ENCODE data around the gene FGB.

FGB gene

DNA sequence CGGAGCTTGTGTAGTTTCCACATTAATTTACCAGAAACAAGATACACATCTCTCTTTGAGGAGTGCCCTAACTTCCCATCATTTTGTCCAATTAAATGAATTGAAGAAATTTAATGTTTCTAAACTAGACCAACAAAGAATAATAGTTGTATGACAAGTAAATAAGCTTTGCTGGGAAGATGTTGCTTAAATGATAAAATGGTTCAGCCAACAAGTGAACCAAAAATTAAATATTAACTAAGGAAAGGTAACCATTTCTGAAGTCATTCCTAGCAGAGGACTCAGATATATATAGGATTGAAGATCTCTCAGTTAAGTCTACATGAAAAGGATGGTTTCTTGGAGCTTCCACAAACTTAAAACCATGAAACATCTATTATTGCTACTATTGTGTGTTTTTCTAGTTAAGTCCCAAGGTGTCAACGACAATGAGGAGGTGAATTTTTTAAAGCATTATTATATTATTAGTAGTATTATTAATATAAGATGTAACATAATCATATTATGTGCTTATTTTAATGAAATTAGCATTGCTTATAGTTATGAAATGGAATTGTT, at the start of gene FGB:
TSS of gene FGB (plus strand) at position 315 of the 558 bp plus-strand sequence. CDS start at position 323, 8 bp downstream.
- H3K9ac ChIP-seq = no peak within 1 kb of the TSS
- H3K4me1 ChIP-seq = no peaks in the 10 kb centered on the region
- no peak for TF ChIP-seq Cebpa-rat (IDR thresholded peaks at IDR 0.05)
- H3K9me3 ChIP-seq = no peaks in the 10 kb centered on the region
- no peaks in the 10 kb centered on the region for H4K20me1 ChIP-seq
- no peak within 1 kb of the TSS for H3K4me2 ChIP-seq
- H3K27me3 ChIP-seq = no peaks in the 10 kb centered on the region
- H3K4me3 ChIP-seq = no peak within 1 kb of the TSS
- H3K27ac ChIP-seq = no peak within 1 kb of the TSS
- H3K36me3 ChIP-seq = no peaks in the 10 kb centered on the region

DNA sequence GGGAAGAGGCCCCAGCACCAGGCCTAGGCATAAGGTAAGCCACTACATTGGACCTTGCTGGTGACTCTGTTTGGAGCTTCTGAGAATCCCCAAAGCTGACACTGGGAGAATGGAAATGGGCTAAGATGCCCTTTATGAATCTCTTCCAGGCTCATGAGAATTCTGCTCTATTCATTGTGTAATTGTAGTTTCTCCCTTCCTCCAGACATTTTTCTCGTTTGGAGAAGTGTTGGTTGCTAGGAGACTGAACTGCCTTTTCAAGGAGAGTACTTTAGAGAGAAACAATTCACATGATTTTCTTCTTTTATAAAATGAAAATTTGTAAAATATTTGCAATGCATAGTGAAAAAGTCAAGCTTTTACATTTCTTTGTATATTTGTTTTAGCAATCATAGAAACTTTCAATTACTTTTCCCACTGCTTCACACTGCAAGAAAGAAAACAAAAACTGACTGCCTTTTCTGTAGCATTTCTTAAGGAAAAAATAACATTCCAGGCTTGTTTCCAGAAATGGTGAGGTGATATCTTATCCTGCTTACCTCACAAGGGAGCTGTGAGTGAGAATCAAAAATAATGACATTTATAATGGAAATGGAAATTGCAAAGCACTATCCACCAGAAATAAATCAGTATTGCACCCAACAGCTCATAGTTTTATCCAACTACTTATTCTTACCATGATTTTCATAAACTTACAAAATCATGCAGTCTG, 46.3 kb upstream of the FGB start:
- H4K20me1 ChIP-seq = no peaks in the 10 kb centered on the region
- no peak overlapping the region for H3K27ac ChIP-seq
- no peak for TF ChIP-seq Cebpa-rat (IDR thresholded peaks at IDR 0.05)

GRCh38 chr4:154517591-154517990, 45.2 kb upstream of the FGB start:
- H3K4me1 ChIP-seq = no peaks in the 10 kb centered on the region
- H3K4me3 ChIP-seq = no peak overlapping the region
- no peak overlapping the region for H3K4me2 ChIP-seq
- no peak overlapping the region for H3K9ac ChIP-seq
- H3K27ac ChIP-seq = no peak overlapping the region
- no peaks in the 10 kb centered on the region for H4K20me1 ChIP-seq
- no peak for TF ChIP-seq Cebpa-rat (IDR thresholded peaks at IDR 0.05)
- no peaks in the 10 kb centered on the region for H3K27me3 ChIP-seq
- H3K9me3 ChIP-seq = peaks cover 14% of the 10 kb centered on the region
- no peaks in the 10 kb centered on the region for H3K36me3 ChIP-seq

More for the DNA sequence above, 46.3 kb upstream of the FGB start:
- H3K9ac ChIP-seq = no peak overlapping the region
- H3K27me3 ChIP-seq = no peaks in the 10 kb centered on the region
- peaks cover 14% of the 10 kb centered on the region for H3K9me3 ChIP-seq
- no peak overlapping the region for H3K4me3 ChIP-seq
- no peaks in the 10 kb centered on the region for H3K36me3 ChIP-seq
- no peaks in the 10 kb centered on the region for H3K4me1 ChIP-seq
- no peak overlapping the region for H3K4me2 ChIP-seq

- TF ChIP-seq Cebpa-rat (IDR thresholded peaks at IDR 0.05) = no peak
- H3K27me3 ChIP-seq = no peaks in the 10 kb centered on the region
- H3K4me3 ChIP-seq = no peak overlapping the region
- no peaks in the 10 kb centered on the region for H3K36me3 ChIP-seq
- H4K20me1 ChIP-seq = no peaks in the 10 kb centered on the region
- no peak overlapping the region for H3K4me2 ChIP-seq
- H3K27ac ChIP-seq = no peak overlapping the region
- H3K9ac ChIP-seq = no peak overlapping the region
- peaks cover 14% of the 10 kb centered on the region; the same call in 1 of the 2 replicates for H3K9me3 ChIP-seq
- no peaks in the 10 kb centered on the region for H3K4me1 ChIP-seq
Observed at GRCh38 chr4:154519214-154519613, 43.6 kb upstream of the FGB start.

- Histone ChIP-seq H3K9ac (no peak overlapping the region), H3K36me3 (no peaks in the 10 kb centered on the region), H3K27ac (no peak overlapping the region), H3K4me2 (no peak overlapping the region), H3K9me3 (peaks cover 10% of the 10 kb centered on the region; the same call in 1 of the 2 replicates), H3K4me1 (0 out of 2 replicates have a peak, but pooled peaks cover 8% of the 10 kb centered on the region), H4K20me1 (no peaks in the 10 kb centered on the region), H3K4me3 (no peak overlapping the region), H3K27me3 (no peaks in the 10 kb centered on the region)
- no peak for TF ChIP-seq Cebpa-rat (IDR thresholded peaks at IDR 0.05)
Observed at GRCh38 chr4:154521607-154522006, 41.2 kb upstream of the FGB start.

- Histone ChIP-seq H3K27me3 (no peaks in the 10 kb centered on the region), H3K27ac (no peak overlapping the region), H3K36me3 (no peaks in the 10 kb centered on the region), H3K9ac (no peak overlapping the region), H3K4me2 (no peak overlapping the region), H4K20me1 (no peaks in the 10 kb centered on the region), H3K9me3 (peaks cover 10% of the 10 kb centered on the region; the same call in 1 of the 2 replicates), H3K4me3 (no peak overlapping the region), H3K4me1 (0 out of 2 replicates have a peak, but pooled peaks cover 8% of the 10 kb centered on the region)
- TF ChIP-seq Cebpa-rat (IDR thresholded peaks at IDR 0.05) = peak; percentile 34; the same call in 1 of the 2 replicates
Observed at GRCh38 chr4:154526151-154526550, 36.7 kb upstream of the FGB start.

GRCh38 chr4:154527308-154527707, 35.5 kb upstream of the FGB start:
- Histone ChIP-seq H3K4me3 (no peak overlapping the region), H3K4me2 (no peak overlapping the region), H3K27ac (no peak overlapping the region), H4K20me1 (no peaks in the 10 kb centered on the region), H3K36me3 (no peaks in the 10 kb centered on the region), H3K27me3 (no peaks in the 10 kb centered on the region), H3K9me3 (peaks cover 10% of the 10 kb centered on the region; the same call in 1 of the 2 replicates), H3K4me1 (0 out of 2 replicates have a peak, but pooled peaks cover 8% of the 10 kb centered on the region), H3K9ac (no peak overlapping the region)
- TF ChIP-seq Cebpa-rat (IDR thresholded peaks at IDR 0.05) = no peak

- Histone ChIP-seq H3K4me3 (no peak overlapping the region), H3K27me3 (no peaks in the 10 kb centered on the region), H4K20me1 (no peaks in the 10 kb centered on the region), H3K27ac (no peak overlapping the region), H3K36me3 (no peaks in the 10 kb centered on the region), H3K9me3 (peaks cover 2% of the 10 kb centered on the region; the same call in 1 of the 2 replicates), H3K4me1 (0 out of 2 replicates have a peak, but pooled peaks cover 8% of the 10 kb centered on the region), H3K4me2 (no peak overlapping the region), H3K9ac (no peak overlapping the region)
- TF ChIP-seq Cebpa-rat (IDR thresholded peaks at IDR 0.05) = no peak
Observed at GRCh38 chr4:154528869-154529268, 33.9 kb upstream of the FGB start.

DNA sequence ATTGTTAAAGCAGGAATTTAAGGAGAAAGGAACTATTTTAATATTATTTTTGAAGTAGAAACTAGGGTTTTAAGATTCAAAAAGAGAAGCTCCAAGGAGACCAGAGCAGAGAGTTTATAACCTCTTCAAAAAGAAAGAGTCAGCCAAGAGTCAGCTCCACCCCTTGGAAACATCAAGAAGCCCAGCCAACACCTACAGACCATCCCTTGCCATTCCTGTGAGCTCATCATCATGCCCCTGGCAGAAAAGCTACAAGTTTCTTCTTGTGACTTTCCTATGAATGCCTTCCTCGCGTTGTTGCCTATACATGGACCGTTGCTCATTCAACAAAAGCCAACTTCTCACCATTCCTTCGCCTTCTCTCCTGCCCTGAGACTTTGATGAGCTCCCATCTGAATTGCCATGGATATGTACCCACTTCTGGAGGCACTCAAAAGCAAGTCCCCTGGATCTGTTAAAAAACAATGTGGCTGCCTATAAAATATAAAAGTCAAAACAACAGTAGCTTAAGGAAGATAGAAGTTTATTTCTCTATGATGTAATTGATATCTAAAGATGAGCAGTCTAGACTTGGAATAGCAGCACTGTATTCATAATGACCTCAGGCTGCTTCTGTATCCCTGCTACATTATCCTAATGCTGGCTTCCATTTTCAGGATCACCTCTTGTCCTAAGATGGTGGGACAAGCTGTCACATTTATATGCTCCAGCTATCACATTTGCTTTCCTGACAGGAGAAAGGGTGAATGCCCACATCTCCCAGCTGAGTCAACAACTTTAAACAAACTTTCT, 32.9 kb upstream of the FGB start:
- H3K4me1 ChIP-seq = 0 out of 2 replicates have a peak, but pooled peaks cover 8% of the 10 kb centered on the region
- H3K9me3 ChIP-seq = no peaks in the 10 kb centered on the region
- H3K4me2 ChIP-seq = no peak overlapping the region
- no peaks in the 10 kb centered on the region for H3K27me3 ChIP-seq
- peaks cover 7% of the 10 kb centered on the region for H3K36me3 ChIP-seq
- no peak overlapping the region for H3K9ac ChIP-seq
- no peaks in the 10 kb centered on the region for H4K20me1 ChIP-seq
- TF ChIP-seq Cebpa-rat (IDR thresholded peaks at IDR 0.05) = no peak
- H3K27ac ChIP-seq = no peak overlapping the region
- H3K4me3 ChIP-seq = no peak overlapping the region

Measured in BLaER1 (cell line).